PC-3 (cell line): Measurements from ENCODE around the gene NSMCE1.

Experiments used
- EZH2 ChIP-seq: fragments of 300-600 bp; sonication (generic); IDR thresholded peaks from one replicate; pipeline ENCODE4 v1.6.1; 2017; ENCODE audit warnings: antibody characterized with exemption, mild to moderate bottlenecking, low read length; ENCODE audit not compliant: unreplicated experiment
- EZH2phosphoT487 ChIP-seq: fragments of 300-600 bp; sonication (generic); IDR thresholded peaks from 2 replicates; pipeline ENCODE4 v1.6.1; 2018; ENCODE audit warnings: mild to moderate bottlenecking, antibody characterized with exemption, low read length, borderline replicate concordance
- TF ChIP-seq, protein P1 (sequence below): fragments of 300-600 bp; sonication (generic); conservative IDR thresholded peaks from 2 replicates; pipeline ENCODE4 v1.5.1; 2017; ENCODE audit warnings: antibody characterized with exemption, low read depth, mild to moderate bottlenecking, low read length

GRCh38 chr16:27275394-27275793 is 6.8 kb upstream of the NSMCE1 start:
- TF ChIP-seq, protein P1, sequence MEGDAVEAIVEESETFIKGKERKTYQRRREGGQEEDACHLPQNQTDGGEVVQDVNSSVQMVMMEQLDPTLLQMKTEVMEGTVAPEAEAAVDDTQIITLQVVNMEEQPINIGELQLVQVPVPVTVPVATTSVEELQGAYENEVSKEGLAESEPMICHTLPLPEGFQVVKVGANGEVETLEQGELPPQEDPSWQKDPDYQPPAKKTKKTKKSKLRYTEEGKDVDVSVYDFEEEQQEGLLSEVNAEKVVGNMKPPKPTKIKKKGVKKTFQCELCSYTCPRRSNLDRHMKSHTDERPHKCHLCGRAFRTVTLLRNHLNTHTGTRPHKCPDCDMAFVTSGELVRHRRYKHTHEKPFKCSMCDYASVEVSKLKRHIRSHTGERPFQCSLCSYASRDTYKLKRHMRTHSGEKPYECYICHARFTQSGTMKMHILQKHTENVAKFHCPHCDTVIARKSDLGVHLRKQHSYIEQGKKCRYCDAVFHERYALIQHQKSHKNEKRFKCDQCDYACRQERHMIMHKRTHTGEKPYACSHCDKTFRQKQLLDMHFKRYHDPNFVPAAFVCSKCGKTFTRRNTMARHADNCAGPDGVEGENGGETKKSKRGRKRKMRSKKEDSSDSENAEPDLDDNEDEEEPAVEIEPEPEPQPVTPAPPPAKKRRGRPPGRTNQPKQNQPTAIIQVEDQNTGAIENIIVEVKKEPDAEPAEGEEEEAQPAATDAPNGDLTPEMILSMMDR: no peak
- no peak for TF ChIP-seq EZH2phosphoT487
- no peak for TF ChIP-seq EZH2
